BJ (cell line): Measurements from ENCODE around the gene BCAS4. TPM values are rescaled to one million over a fixed set of nuclear protein-coding genes. Genes with fewer than 3 reads are reported as not detected.
"Not testable (repeated sequence)": the region's sequence is repeated elsewhere in the genome, so short reads cannot be mapped to it uniquely, and the experiment has no call there.

Source experiments
- CTCF ChIA-PET: fragments of 350-600 bp; formaldehyde crosslinking; extraction: SDS; loops from one replicate; lab custom pipeline; 2021; ENCODE audit warnings: antibody characterized with exemption, inconsistent platforms; lab: Yijun Ruan, JAX
- POLR2A ChIA-PET: fragments of 300-600 bp; sonication (Branson Sonifier 250); formaldehyde crosslinking; extraction: SDS; loops from one replicate; lab custom pipeline; 2021; ENCODE audit warnings: antibody characterized with exemption; lab: Charles Lee
- DNase-seq: peaks from one replicate; pipeline ENCODE4 v3.0.0-alpha.2; 2011; ENCODE audit warnings: low read depth
- H3K27me3 ChIP-seq: 2 replicates; pipeline ENCODE4 v1.6.0; 2011; ENCODE audit warnings: low read length; ENCODE audit not compliant: control insufficient read depth, insufficient read depth
- H3K36me3 ChIP-seq: 2 replicates; pipeline ENCODE4 v1.5.1; 2011; ENCODE audit warnings: low read length; ENCODE audit not compliant: control insufficient read depth, insufficient read depth
- H3K4me3 ChIP-seq: 2 replicates; pipeline ENCODE4 v1.5.1; 2011; ENCODE audit warnings: low read depth, mild to moderate bottlenecking, control low read depth, low read length
- polyA plus RNA-seq: library from polyadenylated mRNA; depleted of rRNA; stranded (reverse); fragments of >200 nt; gene quantifications from 2 replicates; pipeline ENCODE4 v1.2.3, GENCODE V29; 2011
- TF ChIP-seq, protein P1 (sequence below): IDR thresholded peaks from 2 replicates; pipeline ENCODE4 v1.5.1; 2011; ENCODE audit warnings: low read depth, mild to moderate bottlenecking, control low read depth, inconsistent platforms, low read length, moderate library complexity; ENCODE audit not compliant: insufficient read depth

The BCAS4 gene
- polyA plus RNA-seq, 1 experiment, result 31.6 TPM

DNA sequence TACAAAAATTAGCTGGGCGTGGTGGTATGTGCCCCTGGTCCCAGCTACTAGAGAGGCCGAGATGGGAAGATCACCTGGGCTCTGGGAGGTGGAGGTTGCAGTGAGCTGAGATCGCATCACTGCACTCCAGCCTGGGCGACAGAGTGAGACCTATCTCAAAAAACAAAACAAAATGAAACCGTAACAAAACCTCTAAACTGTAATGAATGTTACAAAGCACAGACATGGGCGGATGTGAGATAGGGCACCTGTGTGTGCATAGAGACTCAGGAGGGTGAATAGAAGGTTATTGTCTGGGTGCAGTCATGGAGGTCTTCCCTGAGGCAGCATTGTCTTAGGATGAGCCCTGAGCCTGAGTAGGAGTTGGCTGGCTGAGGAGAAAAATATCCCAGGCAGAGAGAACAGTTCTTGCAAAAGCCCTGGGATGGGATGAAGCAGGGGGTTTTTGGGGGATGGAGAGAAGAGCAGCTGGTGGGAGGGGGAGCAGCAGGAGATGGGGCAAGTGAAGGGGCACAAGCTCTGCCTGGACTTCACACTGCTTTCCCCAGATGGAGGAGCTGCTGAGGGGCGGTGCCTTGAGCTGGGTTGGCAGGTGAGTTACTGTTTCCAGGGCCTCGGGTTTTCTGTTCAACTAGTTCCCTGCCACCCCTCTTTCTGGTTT, 5.2 kb downstream of the BCAS4 start:
- H3K27me3 ChIP-seq, result no peaks in the 10 kb centered on the region
- ChIA-PET POLR2A (no interaction called here), CTCF (interaction anchor here (2.0 kb wide), 1 partner anchor 14 kb away, joined by 4 read pairs; no protein-coding TSS in a partner anchor)
- DNase-seq, result no peak
- H3K4me3 ChIP-seq, result no peak overlapping the region
- TF ChIP-seq, protein P1, sequence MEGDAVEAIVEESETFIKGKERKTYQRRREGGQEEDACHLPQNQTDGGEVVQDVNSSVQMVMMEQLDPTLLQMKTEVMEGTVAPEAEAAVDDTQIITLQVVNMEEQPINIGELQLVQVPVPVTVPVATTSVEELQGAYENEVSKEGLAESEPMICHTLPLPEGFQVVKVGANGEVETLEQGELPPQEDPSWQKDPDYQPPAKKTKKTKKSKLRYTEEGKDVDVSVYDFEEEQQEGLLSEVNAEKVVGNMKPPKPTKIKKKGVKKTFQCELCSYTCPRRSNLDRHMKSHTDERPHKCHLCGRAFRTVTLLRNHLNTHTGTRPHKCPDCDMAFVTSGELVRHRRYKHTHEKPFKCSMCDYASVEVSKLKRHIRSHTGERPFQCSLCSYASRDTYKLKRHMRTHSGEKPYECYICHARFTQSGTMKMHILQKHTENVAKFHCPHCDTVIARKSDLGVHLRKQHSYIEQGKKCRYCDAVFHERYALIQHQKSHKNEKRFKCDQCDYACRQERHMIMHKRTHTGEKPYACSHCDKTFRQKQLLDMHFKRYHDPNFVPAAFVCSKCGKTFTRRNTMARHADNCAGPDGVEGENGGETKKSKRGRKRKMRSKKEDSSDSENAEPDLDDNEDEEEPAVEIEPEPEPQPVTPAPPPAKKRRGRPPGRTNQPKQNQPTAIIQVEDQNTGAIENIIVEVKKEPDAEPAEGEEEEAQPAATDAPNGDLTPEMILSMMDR, result no peak
- no peaks in the 10 kb centered on the region for H3K36me3 ChIP-seq

DNA sequence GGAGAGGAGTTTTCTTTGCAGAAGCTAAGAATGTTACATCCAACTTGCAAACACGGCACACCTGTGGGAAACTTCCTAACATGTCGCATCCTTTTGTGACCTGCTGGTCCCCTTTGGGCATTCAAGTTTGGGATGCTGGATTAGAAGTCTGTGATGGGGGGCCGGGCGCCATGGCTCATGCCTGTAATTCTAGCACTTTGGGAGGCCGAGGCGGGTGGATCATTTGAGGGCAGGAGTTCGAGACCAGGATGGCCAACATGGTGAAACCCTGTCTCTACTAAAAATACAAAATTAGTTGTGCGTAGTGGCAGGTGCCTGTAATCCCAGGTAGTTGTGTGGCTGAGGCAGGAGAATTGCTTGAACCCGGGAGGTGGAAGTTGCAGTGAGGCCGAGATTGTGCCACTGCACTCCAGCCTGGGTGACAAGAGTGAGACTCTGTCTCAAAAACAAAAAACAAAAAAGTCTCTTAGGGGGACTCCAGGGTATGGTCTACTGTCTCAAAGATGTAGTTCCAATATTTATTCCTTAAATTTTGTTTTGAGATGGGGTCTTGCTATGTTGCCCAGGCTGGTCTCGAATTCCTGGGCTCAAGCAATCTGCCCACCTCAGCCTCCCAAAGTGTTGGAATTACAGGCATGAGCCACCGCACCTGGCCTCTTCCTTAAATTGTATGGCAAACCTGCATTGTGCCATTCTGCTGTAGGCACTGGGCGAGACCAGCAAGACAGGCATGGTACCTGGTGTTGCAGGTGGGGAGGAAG, 6.3 kb downstream of the BCAS4 start:
- H3K36me3 ChIP-seq, DNase-seq, POLR2A ChIA-PET, H3K27me3 ChIP-seq, H3K4me3 ChIP-seq: not testable (repeated sequence)
- CTCF ChIA-PET, result interaction anchor here (2.0 kb wide), 1 partner anchor 13 kb away, joined by 4 read pairs; no protein-coding TSS in a partner anchor

DNA sequence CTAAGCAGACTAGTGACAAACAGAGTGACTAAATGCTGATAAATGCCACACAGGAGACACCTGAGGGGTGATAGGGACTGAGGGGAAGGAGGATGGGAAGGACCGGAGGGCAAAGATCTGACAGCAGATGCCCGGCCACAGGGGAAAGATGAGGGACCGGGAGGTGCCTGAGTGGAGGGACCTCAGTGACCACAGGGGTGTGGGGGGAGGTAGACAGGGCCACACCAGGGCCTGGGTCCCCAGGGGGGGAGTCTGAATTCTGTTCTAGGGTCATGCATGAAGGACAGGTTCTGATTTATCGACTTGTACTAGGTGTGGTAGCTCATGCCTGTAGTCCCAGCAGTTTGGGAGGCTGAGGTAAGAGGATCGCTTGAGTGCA, 6.9 kb downstream of the BCAS4 start:
- Histone ChIP-seq H3K4me3 (no peak overlapping the region), H3K27me3 (no peaks in the 10 kb centered on the region), H3K36me3 (no peaks in the 10 kb centered on the region)
- ChIA-PET CTCF (interaction anchor here (1.0 to 2.0 kb wide), 2 partner anchors 13 to 153 kb away, joined by 4 read pairs; no protein-coding TSS in a partner anchor), POLR2A (no interaction called here)
- TF ChIP-seq, protein P1, result no peak
- DNase-seq, result no peak

DNA sequence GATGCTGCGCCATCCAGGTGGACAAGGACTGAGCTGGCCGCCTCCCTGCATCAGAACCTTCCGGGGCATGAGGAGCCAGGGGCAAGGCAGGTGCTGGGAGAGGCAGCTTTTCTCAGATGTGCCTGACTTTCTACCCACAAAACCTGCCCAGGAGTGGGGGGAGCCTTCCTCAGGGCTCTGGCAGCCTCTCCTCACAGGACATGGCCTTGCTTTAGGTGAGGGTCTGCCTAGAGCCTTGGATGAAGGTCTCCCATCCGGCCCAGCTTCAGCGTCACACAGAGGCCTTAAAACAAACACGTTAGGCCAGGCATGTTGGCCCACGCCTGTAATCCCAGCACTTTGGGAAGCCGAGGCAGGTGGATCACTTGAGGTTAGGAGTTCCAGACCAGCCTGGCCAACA, 7.4 kb downstream of the BCAS4 start:
- POLR2A ChIA-PET, result no interaction called here
- Histone ChIP-seq H3K36me3 (no peaks in the 10 kb centered on the region), H3K27me3 (no peaks in the 10 kb centered on the region), H3K4me3 (no peak overlapping the region)
- CTCF ChIA-PET, result interaction anchor here (1.0 to 1.8 kb wide), 2 partner anchors 8 to 152 kb away, joined by 4 to 10 read pairs; partner anchors contain the start of gene BCAS4
- TF ChIP-seq, protein P1, result no peak
- no peak for DNase-seq

DNA sequence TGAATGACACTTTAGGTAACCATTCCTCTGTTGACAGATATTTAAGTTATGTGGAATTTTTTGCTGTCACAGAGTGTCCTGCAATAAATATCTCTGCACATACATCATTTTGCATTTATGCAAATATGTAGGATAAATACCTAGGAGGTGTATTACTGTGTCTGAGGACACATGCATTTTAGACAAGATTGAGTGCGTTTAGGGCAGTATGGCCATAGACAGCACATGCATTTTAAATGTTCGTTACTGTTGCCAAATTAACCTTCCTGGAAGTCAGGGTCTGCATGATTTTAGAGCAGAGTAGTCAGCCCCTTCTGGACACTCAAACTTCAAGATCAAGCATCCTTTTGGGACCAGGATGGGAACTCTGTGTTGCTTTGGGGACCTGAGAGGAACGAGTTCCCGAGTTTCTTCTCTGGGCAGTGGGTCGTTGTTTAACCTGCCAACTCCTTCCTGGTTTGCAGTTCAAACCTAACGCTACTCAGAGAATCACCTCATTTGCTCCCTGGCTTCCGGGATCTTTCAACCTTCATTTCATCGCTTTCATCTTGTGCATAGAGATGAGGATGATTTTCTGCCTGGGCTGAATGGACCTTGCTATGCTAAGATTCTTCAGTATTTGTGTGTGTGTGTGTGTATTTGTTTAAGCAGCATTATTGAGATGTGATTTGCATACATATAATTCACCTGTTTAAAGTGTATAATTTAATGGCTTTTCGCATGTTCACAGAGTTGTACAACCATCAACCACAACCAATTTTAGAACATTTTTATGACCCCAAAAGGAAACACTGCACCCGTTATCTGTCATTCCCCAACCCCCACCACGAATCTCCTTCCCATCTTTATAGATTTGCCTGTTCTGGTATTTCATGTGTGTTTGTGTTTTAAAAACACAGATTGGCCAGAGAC, 9.8 kb downstream of the BCAS4 start:
- no peaks in the 10 kb centered on the region for H3K27me3 ChIP-seq
- no peak for DNase-seq
- TF ChIP-seq, protein P1, result no peak
- POLR2A ChIA-PET, result no interaction called here
- CTCF ChIA-PET, result interaction anchor here (1.0 to 2.7 kb wide), 3 partner anchors 10 to 177 kb away, joined by 3 to 15 read pairs (median 3); partner anchors contain the start of gene BCAS4
- no peaks in the 10 kb centered on the region for H3K36me3 ChIP-seq
- H3K4me3 ChIP-seq, result no peak overlapping the region
